GM06990 (cell line): Measurements from ENCODE around the gene KANSL3.

Source experiments
- DNase-seq: peaks from one replicate; pipeline ENCODE4 v3.0.0-alpha.2; 2011; ENCODE audit not compliant: insufficient read length; ENCODE audit errors: extremely low read depth
- H3K27me3 ChIP-seq: replicated peaks from 2 replicates; pipeline ENCODE4 v1.6.0; 2011; ENCODE audit warnings: low read length; ENCODE audit not compliant: control insufficient read depth, insufficient read depth
- H3K36me3 ChIP-seq: 2 replicates; pipeline ENCODE4 v1.5.1; 2011; ENCODE audit warnings: low read length; ENCODE audit not compliant: control insufficient read depth, insufficient read depth
- H3K4me3 ChIP-seq: replicated peaks from 2 replicates; pipeline ENCODE4 v1.5.1; 2011; ENCODE audit warnings: low read depth, mild to moderate bottlenecking, control low read depth, low read length
- TF ChIP-seq, protein P1 (sequence below): IDR thresholded peaks from 2 replicates; pipeline ENCODE4 v1.5.1; 2011; ENCODE audit warnings: low read length, control low read depth, mild to moderate bottlenecking, inconsistent platforms; ENCODE audit not compliant: insufficient read depth, poor library complexity, severe bottlenecking

Gene KANSL3

DNA sequence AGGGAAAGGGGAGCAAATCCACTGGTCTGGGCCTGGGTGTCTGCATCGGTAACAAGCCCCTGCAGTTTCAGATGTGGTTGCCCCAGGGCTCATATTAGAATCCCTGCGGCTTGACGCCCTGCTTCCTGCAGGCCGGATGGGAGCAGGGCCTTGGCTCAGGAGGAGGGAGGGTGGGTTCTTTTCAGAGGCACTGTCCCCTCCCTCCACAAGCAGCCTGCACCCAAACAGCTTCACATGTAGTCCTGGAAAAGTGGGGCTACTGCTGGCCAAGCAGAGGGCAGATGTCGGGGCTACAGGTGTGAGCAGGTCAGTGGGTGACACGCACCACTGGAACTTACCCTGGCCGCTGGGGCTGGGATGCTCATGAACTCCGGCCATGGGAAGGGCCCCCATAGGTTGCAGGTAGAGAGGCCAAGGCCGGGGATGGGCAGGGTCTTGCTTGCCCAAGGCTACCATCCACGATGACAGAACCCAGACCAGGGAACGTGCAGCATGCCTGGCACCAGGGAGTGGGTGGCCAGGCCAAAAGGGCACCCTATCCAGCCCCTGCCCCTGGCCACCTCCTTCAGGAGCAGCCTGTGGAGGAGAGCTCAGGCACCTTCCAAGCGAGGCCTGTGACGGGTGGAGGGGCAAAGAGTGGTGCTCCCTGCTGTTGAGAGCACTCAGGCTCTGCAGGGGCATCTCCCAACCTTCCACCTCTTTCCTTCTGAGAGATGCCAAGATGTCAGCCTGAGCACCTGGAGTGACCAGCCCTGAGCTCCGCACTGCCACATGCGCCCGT lies 84.7 kb downstream of the KANSL3 start:
- Histone ChIP-seq H3K36me3 (peaks cover 37% of the 10 kb centered on the region), H3K4me3 (no peak overlapping the region), H3K27me3 (no peaks in the 10 kb centered on the region)
- DNase-seq = no peak
- TF ChIP-seq, protein P1, sequence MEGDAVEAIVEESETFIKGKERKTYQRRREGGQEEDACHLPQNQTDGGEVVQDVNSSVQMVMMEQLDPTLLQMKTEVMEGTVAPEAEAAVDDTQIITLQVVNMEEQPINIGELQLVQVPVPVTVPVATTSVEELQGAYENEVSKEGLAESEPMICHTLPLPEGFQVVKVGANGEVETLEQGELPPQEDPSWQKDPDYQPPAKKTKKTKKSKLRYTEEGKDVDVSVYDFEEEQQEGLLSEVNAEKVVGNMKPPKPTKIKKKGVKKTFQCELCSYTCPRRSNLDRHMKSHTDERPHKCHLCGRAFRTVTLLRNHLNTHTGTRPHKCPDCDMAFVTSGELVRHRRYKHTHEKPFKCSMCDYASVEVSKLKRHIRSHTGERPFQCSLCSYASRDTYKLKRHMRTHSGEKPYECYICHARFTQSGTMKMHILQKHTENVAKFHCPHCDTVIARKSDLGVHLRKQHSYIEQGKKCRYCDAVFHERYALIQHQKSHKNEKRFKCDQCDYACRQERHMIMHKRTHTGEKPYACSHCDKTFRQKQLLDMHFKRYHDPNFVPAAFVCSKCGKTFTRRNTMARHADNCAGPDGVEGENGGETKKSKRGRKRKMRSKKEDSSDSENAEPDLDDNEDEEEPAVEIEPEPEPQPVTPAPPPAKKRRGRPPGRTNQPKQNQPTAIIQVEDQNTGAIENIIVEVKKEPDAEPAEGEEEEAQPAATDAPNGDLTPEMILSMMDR = no peak

DNA sequence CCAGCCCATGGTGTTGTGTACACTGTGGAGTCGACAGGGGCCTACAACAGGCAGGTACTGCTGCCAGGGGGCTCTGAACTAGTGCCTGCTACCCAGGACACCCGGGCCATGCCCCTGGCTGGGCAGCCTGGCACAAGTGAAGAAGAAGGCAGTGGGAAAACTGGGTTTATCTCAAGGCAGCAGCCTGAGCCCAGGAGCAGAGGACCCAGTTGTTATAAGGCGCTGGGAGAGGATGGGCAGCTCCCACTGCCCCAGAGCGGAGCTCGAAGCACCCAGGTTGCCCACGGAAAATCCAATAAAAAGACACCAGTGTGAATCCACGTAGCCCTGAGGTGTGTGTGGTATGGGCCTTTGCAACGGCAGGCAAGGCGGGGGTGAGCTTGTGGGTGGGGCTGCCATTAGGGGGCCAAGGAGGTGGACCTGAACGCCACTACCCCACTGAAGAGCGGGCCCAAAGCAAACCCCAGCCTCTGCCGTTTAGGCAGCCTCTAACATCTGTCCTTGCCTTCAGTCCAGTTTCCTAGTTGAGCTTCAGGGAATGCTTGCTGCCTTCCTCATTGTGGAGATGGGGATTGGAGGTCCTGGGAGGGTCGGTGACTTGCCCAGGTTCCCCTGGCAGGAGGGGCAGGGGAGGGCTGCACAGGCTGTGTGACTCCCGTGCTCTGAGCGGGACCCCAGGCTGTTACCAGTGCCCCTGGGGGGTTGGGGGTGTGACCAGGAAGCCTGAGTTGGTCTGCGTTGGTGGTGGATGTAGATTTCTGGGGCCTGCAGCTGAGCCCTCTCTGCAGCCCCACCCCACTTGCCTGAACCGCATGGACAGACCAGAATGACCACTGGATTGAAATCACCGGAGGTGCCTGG lies 85.6 kb downstream of the KANSL3 start:
- Histone ChIP-seq H3K4me3 (no peak overlapping the region), H3K27me3 (no peaks in the 10 kb centered on the region), H3K36me3 (peaks cover 41% of the 10 kb centered on the region)
- DNase-seq = no peak
- TF ChIP-seq, protein P1 = no peak

DNA sequence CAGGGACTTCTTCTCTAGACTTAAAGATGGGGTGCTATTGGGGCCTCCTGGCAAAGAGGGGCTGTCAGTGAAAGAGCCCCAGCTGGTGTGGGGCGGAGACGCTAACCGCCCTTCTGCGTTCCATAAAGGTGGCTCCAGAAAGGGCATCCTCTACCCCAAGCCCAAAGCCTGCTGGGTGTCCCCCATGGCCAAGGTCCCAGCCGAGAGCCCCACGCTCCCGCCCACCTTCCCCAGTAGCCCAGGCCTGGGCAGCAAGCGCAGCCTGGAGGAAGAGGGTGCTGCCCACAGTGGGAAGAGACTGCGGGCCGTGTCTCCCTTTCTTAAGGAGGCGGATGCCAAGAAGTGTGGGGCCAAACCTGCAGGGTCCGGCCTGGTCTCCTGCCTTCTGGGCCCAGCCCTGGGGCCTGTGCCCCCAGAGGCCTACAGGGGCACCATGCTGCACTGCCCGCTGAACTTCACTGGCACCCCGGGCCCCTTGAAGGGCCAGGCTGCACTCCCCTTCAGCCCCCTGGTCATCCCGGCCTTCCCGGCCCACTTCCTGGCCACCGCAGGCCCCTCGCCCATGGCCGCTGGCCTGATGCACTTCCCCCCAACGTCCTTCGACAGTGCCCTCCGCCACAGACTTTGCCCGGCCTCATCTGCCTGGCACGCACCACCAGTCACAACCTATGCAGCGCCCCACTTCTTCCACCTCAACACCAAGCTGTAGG lies 86.4 kb downstream of the KANSL3 start:
- no peak overlapping the region for H3K4me3 ChIP-seq
- H3K36me3 ChIP-seq = peaks cover 48% of the 10 kb centered on the region
- H3K27me3 ChIP-seq = no peaks in the 10 kb centered on the region
- DNase-seq = no peak
- TF ChIP-seq, protein P1 = no peak

DNA sequence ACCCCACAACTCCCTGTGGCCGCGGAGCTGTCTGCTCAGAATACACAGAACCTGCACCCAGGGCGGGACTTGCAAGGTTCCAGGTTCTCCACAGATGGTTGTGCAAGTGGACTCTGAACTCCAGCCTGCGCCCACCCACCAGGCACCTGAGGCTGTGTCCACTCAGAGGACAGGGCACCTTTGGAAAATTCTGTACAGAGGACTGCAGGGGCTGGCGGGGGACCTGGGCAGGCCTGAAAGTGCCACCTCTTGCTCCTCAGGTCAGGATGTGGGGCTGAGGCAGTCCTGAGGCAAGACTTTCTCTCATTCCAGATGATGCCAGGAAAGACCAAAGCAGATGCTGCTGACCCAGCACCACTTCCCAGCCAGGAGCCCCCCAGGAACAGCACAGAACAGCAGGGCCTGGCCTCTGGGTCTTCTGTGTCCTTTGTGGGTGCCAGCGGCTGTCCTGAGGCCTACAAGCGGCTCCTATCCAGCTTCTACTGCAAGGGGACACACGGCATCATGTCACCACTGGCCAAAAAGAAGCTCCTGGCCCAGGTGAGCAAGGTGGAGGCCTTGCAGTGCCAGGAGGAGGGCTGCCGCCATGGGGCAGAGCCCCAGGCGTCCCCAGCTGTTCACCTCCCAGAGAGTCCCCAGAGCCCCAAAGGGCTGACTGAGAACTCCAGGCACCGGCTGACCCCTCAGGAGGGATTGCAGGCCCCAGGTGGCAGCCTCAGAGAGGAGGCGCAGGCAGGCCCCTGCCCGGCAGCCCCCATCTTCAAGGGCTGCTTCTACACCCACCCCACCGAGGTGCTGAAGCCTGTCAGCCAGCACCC lies 87.1 kb downstream of the KANSL3 start:
- Histone ChIP-seq H3K27me3 (no peaks in the 10 kb centered on the region), H3K36me3 (peaks cover 56% of the 10 kb centered on the region), H3K4me3 (no peak overlapping the region)
- TF ChIP-seq, protein P1 = no peak
- DNase-seq = no peak

DNA sequence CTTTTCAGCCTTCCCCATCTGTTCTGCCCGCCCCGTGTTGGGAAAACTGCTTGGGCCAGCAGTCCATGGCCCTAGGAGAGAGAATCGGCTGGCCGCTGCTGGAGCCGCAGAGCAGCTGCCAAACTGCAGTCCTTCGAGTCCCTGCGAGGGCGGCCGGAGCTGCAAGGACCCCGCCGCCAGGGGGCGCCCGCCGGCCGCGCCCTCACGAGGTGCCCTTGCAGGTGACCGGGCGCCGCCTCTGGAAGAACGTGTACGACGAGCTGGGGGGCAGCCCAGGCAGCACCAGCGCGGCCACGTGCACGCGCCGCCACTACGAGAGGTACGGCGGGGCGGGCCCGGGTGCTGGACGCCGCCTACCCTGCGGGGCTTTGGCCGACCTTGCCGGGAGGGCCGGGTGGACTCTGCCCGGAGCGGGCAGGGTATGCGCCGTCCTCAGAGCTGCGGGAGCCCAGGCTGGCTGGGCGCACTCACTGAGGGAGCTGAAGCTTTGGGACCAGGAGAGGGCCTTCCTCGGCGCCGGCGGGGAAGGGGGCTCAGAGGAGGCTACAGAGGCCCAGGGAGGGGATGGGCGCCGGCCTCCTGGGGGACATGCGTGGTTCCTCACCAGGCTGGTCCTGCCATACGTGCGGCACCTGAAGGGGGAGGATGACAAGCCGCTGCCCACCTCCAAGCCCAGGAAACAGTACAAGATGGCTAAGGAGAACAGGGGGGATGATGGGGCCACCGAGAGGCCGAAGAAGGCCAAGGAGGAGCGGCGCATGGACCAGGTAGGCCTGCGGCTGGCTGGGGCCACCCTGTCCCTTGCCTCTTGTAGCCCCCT lies 87.9 kb downstream of the KANSL3 start:
- H3K4me3 ChIP-seq = no peak overlapping the region
- H3K36me3 ChIP-seq = peaks cover 57% of the 10 kb centered on the region
- no peaks in the 10 kb centered on the region for H3K27me3 ChIP-seq
- TF ChIP-seq, protein P1 = no peak
- no peak for DNase-seq
